ENCODE data around the gene PLXNB1. TPM values are rescaled to one million over a fixed set of nuclear protein-coding genes. Genes with fewer than 3 reads are reported as not detected.

PLXNB1 gene
- total and polyA plus RNA-seq, 2 of the 13 experiments (the other 11 are each of a cell fraction or from before 2014, with no cell fraction given) = 86.0 to 143 TPM

DNA sequence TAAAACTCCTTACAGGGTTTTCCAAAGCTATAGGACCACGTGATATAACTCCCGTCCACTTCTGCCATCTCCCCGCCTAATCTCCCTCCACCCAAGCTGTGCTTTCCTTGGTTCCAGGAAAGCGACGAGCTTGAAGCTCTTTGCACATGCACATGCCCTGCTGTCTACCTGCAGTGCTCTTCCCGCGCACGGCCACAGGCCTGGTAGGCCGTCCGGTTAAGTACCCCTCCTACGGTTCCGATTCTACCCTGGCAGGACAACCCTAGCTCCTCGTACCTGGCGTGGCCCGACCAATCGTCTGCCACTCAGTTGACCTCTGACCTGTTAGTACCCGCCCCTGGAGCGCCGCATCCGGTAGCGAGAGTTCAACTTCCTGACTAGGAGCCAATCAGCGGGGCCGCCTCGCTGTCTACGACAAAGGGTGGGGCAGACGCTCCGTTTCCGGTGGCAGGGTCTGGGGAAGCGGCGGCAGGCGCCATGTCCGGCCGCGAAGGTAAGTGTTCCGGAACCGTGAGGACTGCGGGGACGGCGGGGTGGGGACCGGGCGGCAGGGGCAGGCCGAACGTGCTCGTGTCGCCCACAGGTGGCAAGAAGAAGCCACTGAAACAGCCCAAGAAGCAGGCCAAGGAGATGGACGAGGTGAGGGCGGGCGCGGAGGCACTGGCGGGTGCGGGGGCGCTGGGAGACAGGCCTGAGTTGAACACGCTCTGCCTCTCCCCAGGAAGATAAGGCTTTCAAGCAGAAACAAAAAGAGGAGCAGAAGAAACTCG, 10.1 kb upstream of the PLXNB1 start, which contains the start of the genes CCDC51 and TMA7 (continued):
- TF ChIP-seq, protein P1, sequence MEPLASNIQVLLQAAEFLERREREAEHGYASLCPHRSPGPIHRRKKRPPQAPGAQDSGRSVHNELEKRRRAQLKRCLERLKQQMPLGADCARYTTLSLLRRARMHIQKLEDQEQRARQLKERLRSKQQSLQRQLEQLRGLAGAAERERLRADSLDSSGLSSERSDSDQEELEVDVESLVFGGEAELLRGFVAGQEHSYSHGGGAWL (CRISPR knock-in tag; IDR thresholded peaks at IDR 0.05) = peak; percentile 89
- no peak for TF ChIP-seq ZNF292 (CRISPR knock-in tag; IDR thresholded peaks at IDR 0.05; ENCODE audit: borderline replicate concordance, low read depth)
- TF ChIP-seq, protein P2, sequence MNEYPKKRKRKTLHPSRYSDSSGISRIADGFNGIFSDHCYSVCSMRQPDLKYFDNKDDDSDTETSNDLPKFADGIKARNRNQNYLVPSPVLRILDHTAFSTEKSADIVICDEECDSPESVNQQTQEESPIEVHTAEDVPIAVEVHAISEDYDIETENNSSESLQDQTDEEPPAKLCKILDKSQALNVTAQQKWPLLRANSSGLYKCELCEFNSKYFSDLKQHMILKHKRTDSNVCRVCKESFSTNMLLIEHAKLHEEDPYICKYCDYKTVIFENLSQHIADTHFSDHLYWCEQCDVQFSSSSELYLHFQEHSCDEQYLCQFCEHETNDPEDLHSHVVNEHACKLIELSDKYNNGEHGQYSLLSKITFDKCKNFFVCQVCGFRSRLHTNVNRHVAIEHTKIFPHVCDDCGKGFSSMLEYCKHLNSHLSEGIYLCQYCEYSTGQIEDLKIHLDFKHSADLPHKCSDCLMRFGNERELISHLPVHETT (CRISPR knock-in tag; conservative IDR thresholded peaks at IDR 0.05) = peak; percentile 36
- TF ChIP-seq NFYB (CRISPR knock-in tag; IDR thresholded peaks at IDR 0.05) = peak; percentile 98
- no peak for TF ChIP-seq RELA (CRISPR knock-in tag; IDR thresholded peaks at IDR 0.05)
- TF ChIP-seq HES4 (CRISPR knock-in tag; IDR thresholded peaks at IDR 0.05; ENCODE audit: borderline replicate concordance) = peak; percentile 67; the same call in 1 of the 2 replicates
- no peak for TF ChIP-seq ZNF577 (CRISPR knock-in tag; IDR thresholded peaks at IDR 0.05; ENCODE audit: borderline replicate concordance, low read depth)
- TF ChIP-seq, protein P3, sequence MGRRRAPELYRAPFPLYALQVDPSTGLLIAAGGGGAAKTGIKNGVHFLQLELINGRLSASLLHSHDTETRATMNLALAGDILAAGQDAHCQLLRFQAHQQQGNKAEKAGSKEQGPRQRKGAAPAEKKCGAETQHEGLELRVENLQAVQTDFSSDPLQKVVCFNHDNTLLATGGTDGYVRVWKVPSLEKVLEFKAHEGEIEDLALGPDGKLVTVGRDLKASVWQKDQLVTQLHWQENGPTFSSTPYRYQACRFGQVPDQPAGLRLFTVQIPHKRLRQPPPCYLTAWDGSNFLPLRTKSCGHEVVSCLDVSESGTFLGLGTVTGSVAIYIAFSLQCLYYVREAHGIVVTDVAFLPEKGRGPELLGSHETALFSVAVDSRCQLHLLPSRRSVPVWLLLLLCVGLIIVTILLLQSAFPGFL (CRISPR knock-in tag; IDR thresholded peaks at IDR 0.05) = no peak
- peak; percentile 83; the same call in 1 of the 2 replicates for TF ChIP-seq ERF (CRISPR knock-in tag; IDR thresholded peaks at IDR 0.05)
- TF ChIP-seq, protein P4, sequence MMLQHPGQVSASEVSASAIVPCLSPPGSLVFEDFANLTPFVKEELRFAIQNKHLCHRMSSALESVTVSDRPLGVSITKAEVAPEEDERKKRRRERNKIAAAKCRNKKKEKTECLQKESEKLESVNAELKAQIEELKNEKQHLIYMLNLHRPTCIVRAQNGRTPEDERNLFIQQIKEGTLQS (CRISPR knock-in tag; IDR thresholded peaks at IDR 0.05) = peak; percentile 11; the same call in 1 of the 2 replicates
- TF ChIP-seq ZNF546 (CRISPR knock-in tag; conservative IDR thresholded peaks at IDR 0.05) = no peak; the same call in 1 of the 2 replicates
- TF ChIP-seq, protein P5, sequence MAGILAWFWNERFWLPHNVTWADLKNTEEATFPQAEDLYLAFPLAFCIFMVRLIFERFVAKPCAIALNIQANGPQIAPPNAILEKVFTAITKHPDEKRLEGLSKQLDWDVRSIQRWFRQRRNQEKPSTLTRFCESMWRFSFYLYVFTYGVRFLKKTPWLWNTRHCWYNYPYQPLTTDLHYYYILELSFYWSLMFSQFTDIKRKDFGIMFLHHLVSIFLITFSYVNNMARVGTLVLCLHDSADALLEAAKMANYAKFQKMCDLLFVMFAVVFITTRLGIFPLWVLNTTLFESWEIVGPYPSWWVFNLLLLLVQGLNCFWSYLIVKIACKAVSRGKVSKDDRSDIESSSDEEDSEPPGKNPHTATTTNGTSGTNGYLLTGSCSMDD (CRISPR knock-in tag; IDR thresholded peaks at IDR 0.05) = no peak
- TF ChIP-seq NKX3-1 (CRISPR knock-in tag; IDR thresholded peaks at IDR 0.05) = no peak
- peak; percentile 84 for TF ChIP-seq TGIF2 (CRISPR knock-in tag; IDR thresholded peaks at IDR 0.05)
- TF ChIP-seq ZKSCAN5 (CRISPR knock-in tag; IDR thresholded peaks at IDR 0.05) = no peak
- peak; percentile 87; the same call in 1 of the 2 replicates for TF ChIP-seq FOXK1 (CRISPR knock-in tag; IDR thresholded peaks at IDR 0.05; ENCODE audit: borderline replicate concordance, low read depth)
- TF ChIP-seq NR2F6 (IDR thresholded peaks at IDR 0.05) = peak; percentile 86
- peak; percentile 86 for TF ChIP-seq NR2F6 (CRISPR knock-in tag; IDR thresholded peaks at IDR 0.05)
- no peak; the same call in 1 of the 2 replicates for TF ChIP-seq GFI1 (CRISPR knock-in tag; IDR thresholded peaks at IDR 0.05; ENCODE audit: borderline replicate concordance)
- TF ChIP-seq, protein P6, sequence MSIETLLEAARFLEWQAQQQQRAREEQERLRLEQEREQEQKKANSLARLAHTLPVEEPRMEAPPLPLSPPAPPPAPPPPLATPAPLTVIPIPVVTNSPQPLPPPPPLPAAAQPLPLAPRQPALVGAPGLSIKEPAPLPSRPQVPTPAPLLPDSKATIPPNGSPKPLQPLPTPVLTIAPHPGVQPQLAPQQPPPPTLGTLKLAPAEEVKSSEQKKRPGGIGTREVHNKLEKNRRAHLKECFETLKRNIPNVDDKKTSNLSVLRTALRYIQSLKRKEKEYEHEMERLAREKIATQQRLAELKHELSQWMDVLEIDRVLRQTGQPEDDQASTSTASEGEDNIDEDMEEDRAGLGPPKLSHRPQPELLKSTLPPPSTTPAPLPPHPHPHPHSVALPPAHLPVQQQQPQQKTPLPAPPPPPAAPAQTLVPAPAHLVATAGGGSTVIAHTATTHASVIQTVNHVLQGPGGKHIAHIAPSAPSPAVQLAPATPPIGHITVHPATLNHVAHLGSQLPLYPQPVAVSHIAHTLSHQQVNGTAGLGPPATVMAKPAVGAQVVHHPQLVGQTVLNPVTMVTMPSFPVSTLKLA (IDR thresholded peaks at IDR 0.05) = no peak
- TF ChIP-seq NAIF1 (CRISPR knock-in tag; IDR thresholded peaks at IDR 0.05; ENCODE audit: borderline replicate concordance) = peak; percentile 52; the same call in 1 of the 2 replicates
- TF ChIP-seq NFIC (IDR thresholded peaks at IDR 0.05; ENCODE audit: low read length) = no peak
- TF ChIP-seq ZNF230 (CRISPR knock-in tag; IDR thresholded peaks at IDR 0.05) = peak; percentile 89; the same call in 1 of the 2 replicates
- TF ChIP-seq MYC (CRISPR knock-in tag; IDR thresholded peaks at IDR 0.05; ENCODE audit: borderline replicate concordance) = peak; percentile 76; the same call in 1 of the 2 replicates
- peak; percentile 43; the same call in 1 of the 2 replicates for TF ChIP-seq SALL2 (CRISPR knock-in tag; IDR thresholded peaks at IDR 0.05)
- TF ChIP-seq PHF8 (CRISPR knock-in tag; IDR thresholded peaks at IDR 0.05) = peak; percentile 95

Data from HepG2 (cell line).